IPS-18a (cell line): ENCODE measurements around the gene ZNF423.

Experiments used
- H3K27ac ChIP-seq: one replicate; pipeline ENCODE4 v1.5.1; 2013; ENCODE audit warnings: low read length
- H3K27me3 ChIP-seq: one replicate; pipeline ENCODE4 v1.6.1; 2013; ENCODE audit warnings: mild to moderate bottlenecking, low read length; ENCODE audit not compliant: control insufficient read depth, insufficient read depth
- H3K36me3 ChIP-seq: one replicate; pipeline ENCODE4 v1.6.1; 2013; ENCODE audit warnings: low read depth, low read length; ENCODE audit not compliant: control insufficient read depth
- H3K4me1 ChIP-seq: one replicate; pipeline ENCODE4 v1.6.1; 2013; ENCODE audit warnings: low read depth, low read length; ENCODE audit not compliant: control insufficient read depth
- H3K4me3 ChIP-seq: one replicate; pipeline ENCODE4 v1.5.1; 2013; ENCODE audit warnings: low read length
- H3K9ac ChIP-seq: one replicate; pipeline ENCODE4 v1.6.1; 2013; ENCODE audit warnings: mild to moderate bottlenecking, low read length, moderate library complexity
- H3K9me3 ChIP-seq: one replicate; pipeline ENCODE4 v1.6.1; 2013; ENCODE audit warnings: low read depth, low read length; ENCODE audit not compliant: control insufficient read depth

The ZNF423 gene

GRCh38 chr16:49602201-49602975, 253.5 kb downstream of the ZNF423 start:
- peaks cover 5% of the 10 kb centered on the region for H3K4me1 ChIP-seq
- H3K27me3 ChIP-seq = no peaks in the 10 kb centered on the region
- no peak overlapping the region for H3K9ac ChIP-seq
- no peaks in the 10 kb centered on the region for H3K36me3 ChIP-seq
- H3K9me3 ChIP-seq = no peaks in the 10 kb centered on the region
- no peak overlapping the region for H3K4me3 ChIP-seq
- no peak overlapping the region for H3K27ac ChIP-seq

GRCh38 chr16:49601576-49601975, 254.3 kb downstream of the ZNF423 start:
- Histone ChIP-seq H3K36me3 (no peaks in the 10 kb centered on the region), H3K9ac (no peak overlapping the region), H3K4me3 (no peak overlapping the region), H3K27me3 (no peaks in the 10 kb centered on the region), H3K4me1 (peaks cover 13% of the 10 kb centered on the region), H3K9me3 (no peaks in the 10 kb centered on the region), H3K27ac (no peak overlapping the region)

- no peak overlapping the region for H3K4me3 ChIP-seq
- H3K27ac ChIP-seq = no peak overlapping the region
- H3K27me3 ChIP-seq = no peaks in the 10 kb centered on the region
- H3K36me3 ChIP-seq = no peaks in the 10 kb centered on the region
- H3K4me1 ChIP-seq = peaks cover 19% of the 10 kb centered on the region
- no peak overlapping the region for H3K9ac ChIP-seq
- no peaks in the 10 kb centered on the region for H3K9me3 ChIP-seq
These were observed 254.9 kb downstream of the ZNF423 start for GRCh38 chr16:49600976-49601375.

- Histone ChIP-seq H3K9ac (no peak overlapping the region), H3K4me1 (peaks cover 23% of the 10 kb centered on the region), H3K36me3 (no peaks in the 10 kb centered on the region), H3K4me3 (no peak overlapping the region), H3K27ac (no peak overlapping the region), H3K27me3 (no peaks in the 10 kb centered on the region), H3K9me3 (no peaks in the 10 kb centered on the region)
These were observed 255.4 kb downstream of the ZNF423 start for GRCh38 chr16:49600536-49600935.

GRCh38 chr16:49599704-49600103, 256.2 kb downstream of the ZNF423 start:
- no peak overlapping the region for H3K9ac ChIP-seq
- no peaks in the 10 kb centered on the region for H3K27me3 ChIP-seq

GRCh38 chr16:49599281-49599680, 256.6 kb downstream of the ZNF423 start:
- H3K36me3 ChIP-seq = no peaks in the 10 kb centered on the region

More at GRCh38 chr16:49599704-49600103, 256.2 kb downstream of the ZNF423 start:
- Histone ChIP-seq H3K4me1 (peaks cover 31% of the 10 kb centered on the region), H3K27ac (no peak overlapping the region), H3K36me3 (no peaks in the 10 kb centered on the region), H3K9me3 (no peaks in the 10 kb centered on the region), H3K4me3 (no peak overlapping the region)

GRCh38 chr16:49598383-49599170, 257.3 kb downstream of the ZNF423 start:
- no peak overlapping the region for H3K27ac ChIP-seq
- no peak overlapping the region for H3K4me3 ChIP-seq
- peaks cover 40% of the 10 kb centered on the region for H3K4me1 ChIP-seq
- H3K9me3 ChIP-seq = no peaks in the 10 kb centered on the region
- H3K36me3 ChIP-seq = no peaks in the 10 kb centered on the region
- H3K9ac ChIP-seq = no peak overlapping the region
- H3K27me3 ChIP-seq = no peaks in the 10 kb centered on the region

More at GRCh38 chr16:49599281-49599680, 256.6 kb downstream of the ZNF423 start:
- H3K27me3 ChIP-seq = no peaks in the 10 kb centered on the region
- H3K4me3 ChIP-seq = no peak overlapping the region
- H3K9me3 ChIP-seq = no peaks in the 10 kb centered on the region
- peaks cover 34% of the 10 kb centered on the region for H3K4me1 ChIP-seq
- H3K9ac ChIP-seq = no peak overlapping the region
- H3K27ac ChIP-seq = no peak overlapping the region

GRCh38 chr16:49597796-49598195, 258.1 kb downstream of the ZNF423 start:
- Histone ChIP-seq H3K27me3 (no peaks in the 10 kb centered on the region), H3K9ac (no peak overlapping the region), H3K27ac (no peak overlapping the region)

GRCh38 chr16:49596648-49597291, 259.1 kb downstream of the ZNF423 start:
- Histone ChIP-seq H3K9ac (peak overlapping the region; percentile 9), H3K4me3 (no peak overlapping the region), H3K27ac (no peak overlapping the region), H3K36me3 (no peaks in the 10 kb centered on the region), H3K27me3 (no peaks in the 10 kb centered on the region), H3K4me1 (peaks cover 44% of the 10 kb centered on the region), H3K9me3 (no peaks in the 10 kb centered on the region)

More at GRCh38 chr16:49597796-49598195, 258.1 kb downstream of the ZNF423 start:
- H3K36me3 ChIP-seq = no peaks in the 10 kb centered on the region
- H3K4me3 ChIP-seq = no peak overlapping the region
- H3K4me1 ChIP-seq = peaks cover 41% of the 10 kb centered on the region
- no peaks in the 10 kb centered on the region for H3K9me3 ChIP-seq

- Histone ChIP-seq H3K4me1 (peaks cover 44% of the 10 kb centered on the region), H3K27ac (no peak overlapping the region), H3K36me3 (no peaks in the 10 kb centered on the region), H3K9ac (no peak overlapping the region), H3K27me3 (no peaks in the 10 kb centered on the region), H3K9me3 (no peaks in the 10 kb centered on the region), H3K4me3 (no peak overlapping the region)
These were observed 259.8 kb downstream of the ZNF423 start for GRCh38 chr16:49596068-49596467.

GRCh38 chr16:49594685-49595498, 261.0 kb downstream of the ZNF423 start:
- Histone ChIP-seq H3K4me3 (no peak overlapping the region), H3K36me3 (no peaks in the 10 kb centered on the region), H3K4me1 (peaks cover 48% of the 10 kb centered on the region), H3K9me3 (no peaks in the 10 kb centered on the region), H3K27me3 (no peaks in the 10 kb centered on the region), H3K9ac (no peak overlapping the region), H3K27ac (no peak overlapping the region)
